Fibroblast of lung (primary cell): ENCODE measurements around the gene CDK15. TPM values are rescaled to one million over a fixed set of nuclear protein-coding genes. Genes with fewer than 3 reads are reported as not detected.

Source experiments
- DNase-seq, 2 donors: peaks; one replicate each; pipeline versions ENCODE4 v3.0.0 to v3.0.0-alpha.2; 2010; ENCODE audit warnings: low read depth in 2 of 2
- H2AFZ ChIP-seq: 2 replicates; pipeline ENCODE4 v1.5.1; 2012; ENCODE audit warnings: low read length, control low read depth, inconsistent platforms
- H3K27ac ChIP-seq: 2 replicates; pipeline ENCODE4 v1.5.1; 2011; ENCODE audit warnings: low read length, control low read depth; ENCODE audit not compliant: insufficient read depth
- H3K27me3 ChIP-seq: 2 replicates; pipeline ENCODE4 v1.5.1; 2011; ENCODE audit warnings: mild to moderate bottlenecking, low read length; ENCODE audit not compliant: control insufficient read depth, insufficient read depth
- H3K36me3 ChIP-seq: 2 replicates; pipeline ENCODE4 v1.5.1; 2011; ENCODE audit warnings: low read length; ENCODE audit not compliant: control insufficient read depth, insufficient read depth
- H3K4me1 ChIP-seq: 2 replicates; pipeline ENCODE4 v1.5.1; 2011; ENCODE audit warnings: low read length; ENCODE audit not compliant: control insufficient read depth, insufficient read depth; ENCODE audit errors: extremely low read depth
- H3K4me2 ChIP-seq: 2 replicates; pipeline ENCODE4 v1.5.1; 2011; ENCODE audit warnings: low read length, control low read depth; ENCODE audit not compliant: insufficient read depth; ENCODE audit errors: extremely low read depth
- H3K4me3 ChIP-seq, 4 experiments: fragments of 200-600 bp in 1 of 4; sonication (generic) in 1 of 4; replicated peaks in 1 of 4; 2 replicates each; pipeline ENCODE4 v1.5.1; 2011 to 2016; ENCODE audit warnings: low read length in 4 of 4, low read depth in 3 of 4, mild to moderate bottlenecking in 3 of 4, control low read depth in 2 of 4, inconsistent platforms in 1 of 4, mixed read lengths in 1 of 4; ENCODE audit not compliant: insufficient read depth in 1 of 4; ENCODE audit errors: control extremely low read depth in 1 of 4
- H3K79me2 ChIP-seq: 2 replicates; pipeline ENCODE4 v1.5.1; 2012; ENCODE audit warnings: mild to moderate bottlenecking, low read length, inconsistent platforms; ENCODE audit not compliant: control insufficient read depth, insufficient read depth
- H3K9ac ChIP-seq: 2 replicates; pipeline ENCODE4 v1.5.1; 2011; ENCODE audit warnings: mild to moderate bottlenecking, low read length, control low read depth; ENCODE audit not compliant: insufficient read depth
- H3K9me3 ChIP-seq: 2 replicates; pipeline ENCODE4 v1.5.1; 2012; ENCODE audit warnings: low read depth, low read length; ENCODE audit not compliant: control insufficient read depth, insufficient read depth
- H4K20me1 ChIP-seq: 2 replicates; pipeline ENCODE4 v1.5.1; 2011; ENCODE audit warnings: low read length; ENCODE audit not compliant: control insufficient read depth, insufficient read depth; ENCODE audit errors: extremely low read depth
- CTCF ChIP-seq, 2 donors: IDR thresholded peaks in 1 of 2; conservative IDR thresholded peaks in 1 of 2; 1 replicate in 1 of 2; 2 replicates in 1 of 2; pipeline ENCODE4 v1.5.1; 2011 to 2012; ENCODE audit warnings: low read length in 2 of 2, control low read depth in 1 of 2, inconsistent platforms in 1 of 2, low read depth in 1 of 2, mild to moderate bottlenecking in 1 of 2
- EZH2 ChIP-seq: IDR thresholded peaks from 2 replicates; pipeline ENCODE4 v1.5.1; 2012; ENCODE audit warnings: low read length, control low read depth, mild to moderate bottlenecking; ENCODE audit errors: missing control alignments
- polyA plus RNA-seq, 2 donors: library from polyadenylated mRNA; depleted of rRNA in 1 of 2; stranded (reverse) in 1 of 2; unstranded in 1 of 2; fragments of >200 nt; gene quantifications; 2 replicates each; pipeline ENCODE4 v1.2.1, GENCODE V29; 2011 to 2012; ENCODE audit warnings: missing spikeins in 1 of 2
- total RNA-seq: library from RNA; depleted of rRNA; stranded (reverse); fragments of >200 nt; gene quantifications from 2 replicates; pipeline ENCODE4 v1.2.1, GENCODE V29; 2014

CDK15 gene
- total and polyA plus RNA-seq, 2 donors (not counting 1 experiment from before 2014, with no cell fraction given), result 2.3 to 5.1 TPM

- Histone ChIP-seq H3K4me3 (no peak overlapping the region), H3K27me3 (peaks cover 7% of the 10 kb centered on the region), H3K36me3 (no peaks in the 10 kb centered on the region), H3K79me2 (no peaks in the 10 kb centered on the region), H3K4me2 (no peak overlapping the region), H2AFZ (no peak overlapping the region), H4K20me1 (no peaks in the 10 kb centered on the region), H3K27ac (no peak overlapping the region), H3K9ac (no peak overlapping the region), H3K4me1 (no peaks in the 10 kb centered on the region), H3K9me3 (no peaks in the 10 kb centered on the region)
- no peak for TF ChIP-seq CTCF (conservative IDR thresholded peaks at IDR 0.05 in 1 of 2, IDR thresholded peaks at IDR 0.05 in 1 of 2; ENCODE audit: low read depth in 1 of 2, low read length in 2 of 2)
- no peak for TF ChIP-seq EZH2
- DNase-seq, result peak in 1 of 2 donors; percentile 50
Measured at GRCh38 chr2:201942531-201942930, 136.2 kb downstream of the CDK15 start.

Other genes with a start within 250 kb of the CDK15 start
- gene TMEM237, start 163.0 kb upstream of the CDK15 start, total RNA-seq, result 16.7 and 23.8 TPM in 2 replicates
- gene TMEM237, start 163.0 kb upstream of the CDK15 start, polyA plus RNA-seq, result 39.0 and 64.1 TPM in 2 replicates
- 0.26 and 0.50 TPM in 2 replicates for gene MPP4, start 107.9 kb upstream of the CDK15 start, total RNA-seq
- gene MPP4, start 107.9 kb upstream of the CDK15 start, polyA plus RNA-seq, result 2.7 and 4.4 TPM in 2 replicates
- gene ALS2, start 25.6 kb upstream of the CDK15 start, total RNA-seq, result 24.4 and 30.9 TPM in 2 replicates
- gene ALS2, start 25.6 kb upstream of the CDK15 start, polyA plus RNA-seq, result 19.6 and 21.8 TPM in 2 replicates
- 24.7 and 39.1 TPM in 2 replicates for gene FZD7, start 227.3 kb downstream of the CDK15 start, total RNA-seq
- gene FZD7, start 227.3 kb downstream of the CDK15 start, polyA plus RNA-seq, result 28.1 and 44.4 TPM in 2 replicates